T-cell (primary cell): ENCODE measurements around the gene CYP2A13. TPM values are rescaled to one million over a fixed set of nuclear protein-coding genes. Genes with fewer than 3 reads are reported as not detected.
A peak's percentile ranks its signal among the peaks of the same experiment; 100 is the strongest.
"Not testable (repeated sequence)": the region's sequence is repeated elsewhere in the genome, so short reads cannot be mapped to it uniquely, and the experiment has no call there.

Source experiments
- ATAC-seq, 4 experiments: fragments of 200-7000 bp in 3 of 4; fragments of 150-1000 bp in 1 of 4; cut with Tn5 transposase; replicated peaks in 1 of 4; 1 replicate in 3 of 4; 2 replicates in 1 of 4; pipeline ENCODE4 v1.10.0; 2021; ENCODE audit warnings: moderate library complexity in 3 of 4, mild to moderate bottlenecking in 2 of 4, moderate number of reproducible peaks in 1 of 4
- CTCF ChIA-PET, 2 donors: fragments of 300-600 bp; sonication (Branson Sonifier 250); formaldehyde crosslinking; loops; one replicate each; lab custom pipeline; 2022; ENCODE audit warnings: antibody characterized with exemption in 2 of 2; lab: Charles Lee
- POLR2A ChIA-PET, 2 donors: fragments of 300-600 bp; sonication (Branson Sonifier 250); formaldehyde crosslinking; loops; one replicate each; lab custom pipeline; 2022; ENCODE audit warnings: antibody characterized with exemption in 2 of 2; lab: Charles Lee
- DNase-seq, 35 experiments: peaks; one replicate each; pipeline versions ENCODE4 v3.0.0 to v3.0.0-alpha.2; 2013 to 2023
- H3K27ac ChIP-seq: one replicate; pipeline ENCODE4 v1.5.1; 2013; ENCODE audit warnings: low read length
- H3K27me3 ChIP-seq, 2 experiments: replicated peaks in 1 of 2; 1 replicate in 1 of 2; 2 replicates in 1 of 2; pipeline versions ENCODE4 v1.6.1 to v1.7.0; 2013; ENCODE audit warnings: low read length in 1 of 2, mixed read lengths in 1 of 2; ENCODE audit not compliant: control insufficient read depth in 2 of 2, insufficient read depth in 2 of 2; ENCODE audit errors: extremely low read depth in 1 of 2
- H3K36me3 ChIP-seq, 2 donors: 1 replicate in 1 of 2; 2 replicates in 1 of 2; pipeline versions ENCODE4 v1.6.1 to v1.7.0; 2013; ENCODE audit warnings: low read length in 1 of 2; ENCODE audit not compliant: control insufficient read depth in 2 of 2, insufficient read depth in 1 of 2; ENCODE audit errors: extremely low read depth in 1 of 2
- H3K4me1 ChIP-seq, 2 experiments: 1 replicate in 1 of 2; 2 replicates in 1 of 2; pipeline versions ENCODE4 v1.6.1 to v1.7.0; 2013; ENCODE audit warnings: low read length in 2 of 2, mixed read lengths in 1 of 2; ENCODE audit not compliant: insufficient read depth in 2 of 2, control insufficient read depth in 1 of 2; ENCODE audit errors: extremely low read depth in 1 of 2
- H3K4me3 ChIP-seq, 2 donors: 1 replicate in 1 of 2; 2 replicates in 1 of 2; pipeline versions ENCODE4 v1.5.1 to v1.7.0; 2013; ENCODE audit warnings: mild to moderate bottlenecking in 2 of 2, low read length in 1 of 2, moderate library complexity in 1 of 2; ENCODE audit not compliant: control insufficient read depth in 1 of 2; ENCODE audit errors: extremely low read depth in 1 of 2
- H3K9me3 ChIP-seq: 2 replicates; pipeline ENCODE4 v1.7.0; 2013
- H3K27ac Mint-ChIP-seq, 2 donors: one replicate each; pipeline ENCODE4 v1.8.0; 2020 to 2021; ENCODE audit warnings: mild to moderate bottlenecking in 2 of 2, mixed read lengths in 2 of 2
- H3K27me3 Mint-ChIP-seq, 2 donors: one replicate each; pipeline ENCODE4 v1.8.0; 2021 to 2022; ENCODE audit warnings: mixed read lengths in 2 of 2
- H3K36me3 Mint-ChIP-seq: one replicate; pipeline ENCODE4 v1.8.0; 2021; ENCODE audit warnings: mixed read lengths
- H3K4me1 Mint-ChIP-seq, 3 donors: one replicate each; pipeline ENCODE4 v1.8.0; 2020 to 2022; ENCODE audit warnings: mixed read lengths in 3 of 3, mild to moderate bottlenecking in 1 of 3
- H3K4me3 Mint-ChIP-seq, 3 donors: one replicate each; pipeline ENCODE4 v1.8.0; 2020 to 2022; ENCODE audit warnings: mild to moderate bottlenecking in 3 of 3, mixed read lengths in 3 of 3, moderate library complexity in 3 of 3
- H3K9me3 Mint-ChIP-seq, 3 donors: one replicate each; pipeline ENCODE4 v1.8.0; 2020 to 2022; ENCODE audit warnings: mixed read lengths in 3 of 3
- WGBS: methylation state at CpG from one replicate; pipeline ENCODE4 v1.1.5; 2013; ENCODE audit warnings: missing lambda C conversion rate; ENCODE audit not compliant: insufficient coverage; 5-methylcytosine and 5-hydroxymethylcytosine counted together
- total RNA-seq, 35 experiments: library from RNA in 6 of 35; stranded (reverse) in 6 of 35; fragments of 120-200 nt in 1 of 35; gene quantifications; one replicate each; pipeline versions ENCODE4 v1.2.1 to v1.2.4 and lab custom pipeline; 2013 to 2026

CYP2A13 gene
- total RNA-seq, 5 donors from 2014 or later (not counting 1 experiment from before 2014, with no cell fraction given): not detected

DNA sequence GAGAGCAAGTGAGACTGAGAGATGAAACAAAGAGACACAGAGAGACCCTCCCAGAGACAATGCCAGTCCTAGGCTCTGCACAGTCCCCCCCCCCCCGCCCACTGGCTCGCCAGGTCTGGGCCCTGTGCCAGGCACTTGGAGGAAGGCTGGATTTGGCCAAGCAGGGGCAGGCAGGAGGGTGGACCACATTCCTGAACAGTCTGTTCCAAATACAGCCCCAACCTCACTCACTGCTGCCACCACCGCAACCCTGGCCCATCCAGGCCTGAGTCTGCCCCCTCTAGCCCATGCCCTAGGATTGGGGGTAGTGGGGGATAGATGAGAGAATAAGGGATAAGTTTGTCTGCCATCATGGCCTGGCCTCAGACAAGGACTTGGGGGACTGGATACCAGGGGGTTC lies 45.0 kb downstream of the CYP2A13 start:
- peaks cover 2 to 4% of the 10 kb centered on the region in 2 experiments for H3K27me3 ChIP-seq
- Mint-ChIP-seq H3K36me3 (no peaks in the 10 kb centered on the region), H3K27me3 (no peaks in the 10 kb centered on the region), H3K4me3 (peak overlapping the region in 2 of 3 donors; percentile 19 to 84), H3K4me1 (peaks cover 18 to 26% (median 25%) of the 10 kb centered on the region in 3 donors), H3K27ac (no peak overlapping the region), H3K9me3 (no peaks in the 10 kb centered on the region)
- ATAC-seq: no peak
- no peak overlapping the region for H3K27ac ChIP-seq
- DNase-seq: no peak
- no peaks in the 10 kb centered on the region for H3K9me3 ChIP-seq
- H3K4me3 ChIP-seq: no peak overlapping the region
- H3K36me3 ChIP-seq: no peaks in the 10 kb centered on the region
- WGBS: no CpG with 5 or more reads among the region's 3 CpGs
- POLR2A ChIA-PET: no interaction called here
- H3K4me1 ChIP-seq: peaks cover 0 to 22% of the 10 kb centered on the region in 2 experiments
- CTCF ChIA-PET: no interaction called here

DNA sequence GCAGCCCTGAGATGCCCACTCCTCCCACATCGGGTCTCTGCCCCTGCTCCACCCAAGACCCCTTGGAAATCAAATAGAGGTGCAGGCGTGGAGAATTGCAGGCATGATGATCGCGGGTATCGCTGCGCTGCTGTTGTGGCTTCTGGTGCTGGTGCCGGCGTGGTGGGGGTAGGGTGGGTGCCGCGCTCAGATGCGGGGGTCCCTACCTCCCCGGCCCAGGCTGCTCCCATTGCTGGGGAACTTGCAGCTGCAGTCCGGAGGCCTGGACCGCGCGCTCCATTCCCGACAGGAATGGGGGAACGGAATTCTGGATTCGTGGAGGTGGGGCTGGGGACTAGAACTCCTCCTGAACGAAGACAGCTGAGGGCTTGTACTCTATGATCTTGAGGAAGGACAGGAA lies 46.4 kb downstream of the CYP2A13 start:
- Histone ChIP-seq H3K4me1 (peaks cover 0 to 17% of the 10 kb centered on the region in 2 experiments), H3K27me3 (peaks cover under 1 to 4% of the 10 kb centered on the region in 2 experiments), H3K27ac (no peak overlapping the region), H3K36me3 (no peaks in the 10 kb centered on the region), H3K4me3 (no peak overlapping the region), H3K9me3 (no peaks in the 10 kb centered on the region)
- ATAC-seq: no peak
- H3K4me1 Mint-ChIP-seq: peaks cover 14 to 20% (median 20%) of the 10 kb centered on the region in 3 donors
- no peaks in the 10 kb centered on the region for H3K27me3 Mint-ChIP-seq
- peak overlapping the region; percentile 60 to 84 (median 77) for H3K4me3 Mint-ChIP-seq
- no peaks in the 10 kb centered on the region for H3K36me3 Mint-ChIP-seq
- no CpG with 5 or more reads among the region's 20 CpGs for WGBS
- CTCF ChIA-PET: no interaction called here
- H3K27ac Mint-ChIP-seq: peak overlapping the region in 1 of 2 donors; percentile 39
- no peaks in the 10 kb centered on the region for H3K9me3 Mint-ChIP-seq
- no peak for DNase-seq
- POLR2A ChIA-PET: no interaction called here

DNA sequence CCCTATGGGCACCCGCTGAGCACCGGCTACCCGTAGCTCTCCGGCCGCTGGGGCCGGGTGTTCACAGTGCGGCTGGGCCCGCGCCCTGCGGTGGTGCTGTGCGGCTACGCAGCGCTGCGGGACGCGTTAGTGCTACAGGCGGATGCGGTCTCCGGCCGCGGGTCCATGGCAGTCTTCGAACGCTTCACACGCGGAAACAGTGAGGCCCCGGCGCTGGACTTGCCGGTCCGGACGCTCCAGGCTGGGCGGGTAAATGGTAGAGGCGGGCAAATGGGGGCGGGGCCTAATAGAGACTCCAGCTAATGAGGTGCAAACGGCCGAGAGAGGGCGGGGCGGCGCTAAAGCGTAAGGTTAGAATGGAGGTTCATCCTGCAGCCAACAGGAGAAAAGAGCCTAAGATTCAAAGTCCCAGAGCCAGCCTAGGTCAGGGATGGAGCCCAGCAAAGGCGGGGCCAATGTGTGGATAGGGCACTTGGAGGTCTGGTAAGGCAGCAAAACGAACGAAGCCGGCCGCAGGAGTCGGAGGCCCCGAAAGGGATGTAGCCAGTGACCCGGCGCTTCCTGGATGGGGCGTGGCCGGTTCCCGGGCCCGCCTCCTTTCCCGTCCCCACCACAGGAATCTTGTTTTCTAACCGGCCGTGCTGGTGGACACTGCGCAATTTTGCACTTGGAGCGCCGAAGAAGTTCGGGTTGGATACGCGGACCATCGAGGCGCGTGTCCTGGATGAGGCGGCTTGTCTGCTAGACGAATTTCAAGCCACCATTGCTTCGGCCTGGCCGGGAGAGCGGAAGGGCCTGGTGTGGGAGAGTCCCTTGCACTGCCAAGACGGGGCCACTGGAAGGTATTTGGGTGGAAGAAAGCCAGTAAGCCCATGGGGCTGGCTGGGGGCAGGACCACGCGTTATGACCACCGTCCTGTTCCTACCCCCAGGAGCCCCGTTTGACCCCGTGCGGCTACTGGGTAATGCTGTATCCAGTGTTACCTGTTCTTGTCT lies 47.4 kb downstream of the CYP2A13 start:
- H3K36me3 ChIP-seq, H3K27me3 Mint-ChIP-seq, H3K36me3 Mint-ChIP-seq, H3K9me3 Mint-ChIP-seq, H3K27me3 ChIP-seq, H3K9me3 ChIP-seq, POLR2A ChIA-PET: not testable (repeated sequence)
- Mint-ChIP-seq H3K4me1 (peaks cover 14 to 20% (median 20%) of the 10 kb centered on the region in 3 donors), H3K27ac (peak overlapping the region; percentile 68 to 83), H3K4me3 (peak overlapping the region; percentile 81 to 90 (median 84))
- peak overlapping the region; percentile 57 for H3K27ac ChIP-seq
- ATAC-seq (peak; percentile 91 to 94 (median 93)), DNase-seq (peak in 15 of 35 experiments; percentile 2 to 53 (median 18))
- 27% methylated on average over 29 of the region's 76 CpGs for WGBS
- CTCF ChIA-PET: interaction anchor here in 1 of 2 donors (0.6 kb wide), 1 partner anchor 1166 kb away, joined by 6 read pairs; no protein-coding TSS in a partner anchor
- peak overlapping the region; percentile 64 to 66 for H3K4me3 ChIP-seq
- peaks cover 0 to 17% of the 10 kb centered on the region in 2 experiments for H3K4me1 ChIP-seq

DNA sequence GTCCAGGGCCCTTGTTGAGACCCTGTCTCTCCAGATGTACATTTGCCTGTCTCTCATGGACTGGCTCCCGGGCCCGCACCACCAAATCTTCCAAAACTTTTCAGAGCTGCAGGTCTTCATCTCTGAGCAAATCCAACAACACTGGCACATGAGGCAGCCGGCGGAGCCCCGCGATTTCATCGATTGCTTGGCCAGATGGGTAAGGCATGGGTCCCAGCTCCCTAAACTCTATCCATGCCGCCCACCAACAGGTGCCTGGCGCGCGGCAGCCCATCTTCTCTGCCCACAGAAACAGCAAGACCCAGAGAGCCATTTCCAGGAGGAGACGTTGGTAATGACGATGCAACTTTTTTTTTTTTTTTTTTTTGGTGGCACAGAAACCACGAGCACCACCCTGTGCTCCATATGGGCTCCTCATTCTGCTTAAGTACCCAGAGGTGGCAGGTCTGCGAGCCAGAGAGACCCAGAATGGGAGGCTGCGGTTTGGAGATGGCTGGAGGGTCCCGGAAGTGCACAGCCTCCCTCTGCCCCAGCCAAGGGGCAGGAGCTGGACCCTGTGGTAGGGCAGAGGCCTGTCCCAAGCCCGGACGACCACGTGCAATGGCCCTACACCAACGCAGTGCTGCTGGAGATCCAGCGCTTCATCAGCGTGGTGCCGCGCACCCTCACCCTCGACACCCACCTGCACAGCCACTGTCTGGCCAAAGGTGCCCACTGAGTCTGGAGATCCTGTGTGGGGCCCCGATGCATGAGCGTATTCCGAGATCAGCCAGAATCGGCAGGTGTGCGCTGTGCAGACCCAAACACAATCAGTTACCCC lies 48.6 kb downstream of the CYP2A13 start:
- peak overlapping the region; percentile 39 to 90 (median 84) for H3K4me3 Mint-ChIP-seq
- 95% methylated on average over 26 of the region's 31 CpGs for WGBS
- H3K27ac ChIP-seq: no peak overlapping the region

DNA sequence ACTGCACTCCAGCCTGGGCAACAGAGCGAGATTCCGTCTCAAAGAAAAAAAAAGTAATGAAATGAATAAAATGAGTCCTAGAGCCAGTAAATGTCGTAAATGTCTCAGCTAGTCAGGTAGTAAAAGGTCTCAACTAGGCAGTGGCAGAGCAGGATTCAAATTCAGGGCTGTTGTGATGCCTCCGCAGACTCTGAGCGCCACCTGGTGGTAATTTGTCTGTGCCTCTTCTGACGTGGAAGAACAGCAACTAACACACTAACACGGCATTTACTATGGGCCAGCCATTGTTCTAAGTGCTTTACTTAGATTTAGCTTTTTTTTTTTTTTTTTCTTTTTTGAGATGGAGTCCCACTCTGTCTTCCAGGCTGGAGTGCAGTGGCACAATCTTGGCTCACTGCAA lies 56.2 kb downstream of the CYP2A13 start:
- no peak overlapping the region for H3K27ac ChIP-seq
- peak; percentile 70 to 95 (median 84) for DNase-seq
- no peaks in the 10 kb centered on the region for H3K36me3 Mint-ChIP-seq
- no peak overlapping the region for H3K4me3 ChIP-seq
- H3K27me3 ChIP-seq: peaks cover 0 to 20% of the 10 kb centered on the region in 2 experiments
- H3K9me3 ChIP-seq: no peaks in the 10 kb centered on the region
- H3K4me1 Mint-ChIP-seq: peaks cover 0 to 2% (median 2%) of the 10 kb centered on the region in 3 donors
- H3K27ac Mint-ChIP-seq: no peak overlapping the region
- WGBS: 58% methylated on average over 3 of the region's 7 CpGs
- H3K9me3 Mint-ChIP-seq: no peaks in the 10 kb centered on the region
- H3K27me3 Mint-ChIP-seq: peaks cover 8 to 22% of the 10 kb centered on the region in 2 donors
- H3K36me3 ChIP-seq: no peaks in the 10 kb centered on the region
- ATAC-seq: peak; percentile 80 to 99 (median 94)
- CTCF ChIA-PET: interaction anchor here (0.6 to 1.9 kb wide), 10 partner anchors 11 to 481 kb away, joined by 3 to 11 read pairs (median 3); partner anchors contain the start of gene RAB4B (in 1 of the 2)
- no peak overlapping the region for H3K4me3 Mint-ChIP-seq
- no peaks in the 10 kb centered on the region for H3K4me1 ChIP-seq
- POLR2A ChIA-PET: no interaction called here

More for the DNA sequence above, 48.6 kb downstream of the CYP2A13 start:
- POLR2A ChIA-PET: no interaction called here
- CTCF ChIA-PET: no interaction called here
- no peak overlapping the region for H3K4me3 ChIP-seq
- Mint-ChIP-seq H3K27ac (peak overlapping the region in 1 of 2 donors; percentile 55), H3K4me1 (peaks cover 14 to 20% (median 20%) of the 10 kb centered on the region in 3 donors), H3K36me3 (no peaks in the 10 kb centered on the region), H3K27me3 (peaks cover 2% of the 10 kb centered on the region in 2 donors), H3K9me3 (no peaks in the 10 kb centered on the region)
- no peaks in the 10 kb centered on the region for H3K36me3 ChIP-seq
- H3K4me1 ChIP-seq: peaks cover 0 to 17% of the 10 kb centered on the region in 2 experiments
- peaks cover 0 to 6% of the 10 kb centered on the region in 2 experiments for H3K27me3 ChIP-seq
- no peak for ATAC-seq
- no peaks in the 10 kb centered on the region for H3K9me3 ChIP-seq
- no peak for DNase-seq
